Esophagus squamous epithelium (tissue), 4 donors: ENCODE measurements around the gene AK6.

Source experiments
- CTCF ChIP-seq, 6 experiments: fragments of 450-650 bp in 4 of 6; fragments of 200-600 bp in 2 of 6; sonication (generic) in 2 of 6; IDR thresholded peaks; one replicate each; pipeline ENCODE4 v1.5.1; 2016 to 2019; ENCODE audit warnings: antibody characterized with exemption in 6 of 6, mild to moderate bottlenecking in 4 of 6, moderate library complexity in 4 of 6
- POLR2A ChIP-seq, 4 donors: fragments of 450-650 bp; IDR thresholded peaks; one replicate each; pipeline ENCODE4 v1.6.1; 2017; ENCODE audit warnings: antibody characterized with exemption in 4 of 4, mild to moderate bottlenecking in 4 of 4, moderate library complexity in 3 of 4

DNA sequence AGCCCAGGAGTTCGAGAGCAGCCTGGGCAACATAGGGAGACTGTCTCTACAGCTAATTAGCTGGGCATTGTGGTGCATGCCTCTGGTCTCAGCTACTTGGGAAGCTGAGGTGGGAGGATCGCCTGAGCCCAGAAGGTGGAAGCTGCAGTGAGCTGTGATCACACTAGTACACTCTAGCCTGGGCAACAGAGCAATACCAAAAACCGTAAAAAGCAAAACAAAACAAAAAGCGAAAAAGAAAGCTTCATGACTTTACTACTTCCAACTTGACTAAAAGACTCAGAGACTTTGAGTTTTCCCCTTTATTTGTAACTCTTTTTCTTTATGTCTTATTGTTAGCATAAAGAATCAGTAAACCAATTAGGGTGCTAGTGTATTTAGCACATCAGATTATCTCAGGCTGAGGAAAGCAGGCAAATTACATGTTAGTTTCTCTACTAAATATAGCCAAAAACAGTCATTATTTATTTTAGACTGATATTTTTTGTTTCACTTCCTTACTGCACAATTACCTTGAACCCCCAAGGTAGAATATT is 5.7 kb upstream of the AK6 start:
- no peak for TF ChIP-seq POLR2A (IDR thresholded peaks at IDR 0.05)
- TF ChIP-seq CTCF (IDR thresholded peaks at IDR 0.05) = no peak
